ENCODE measurements around the gene PP2D1.
"Not testable (repeated sequence)": the region's sequence is repeated elsewhere in the genome, so short reads cannot be mapped to it uniquely, and the experiment has no call there.

The PP2D1 gene

GRCh38 chr3:20047341-20047779, 35.3 kb upstream of the PP2D1 start:
- Histone ChIP-seq H3K4me3 (ENCODE audit: low read length) (no peak overlapping the region), H3K36me3 (ENCODE audit: insufficient read depth, low read length) (no peaks in the 10 kb centered on the region), H3K27me3 (ENCODE audit: insufficient read depth, low read length) (no peaks in the 10 kb centered on the region), H3K4me1 (ENCODE audit: insufficient read depth, low read length) (peaks cover 8% of the 10 kb centered on the region), H3K9me3 (ENCODE audit: low read length) (no peaks in the 10 kb centered on the region), H2AFZ (ENCODE audit: low read depth, low read length) (no peak overlapping the region)

- Histone ChIP-seq H2AFZ (ENCODE audit: low read depth, low read length) (no peak overlapping the region), H3K27me3 (ENCODE audit: insufficient read depth, low read length) (no peaks in the 10 kb centered on the region), H3K4me3 (ENCODE audit: low read length) (no peak overlapping the region), H3K4me1 (ENCODE audit: insufficient read depth, low read length) (peaks cover 16% of the 10 kb centered on the region), H3K36me3 (ENCODE audit: insufficient read depth, low read length) (no peaks in the 10 kb centered on the region), H3K9me3 (ENCODE audit: low read length) (no peaks in the 10 kb centered on the region)
Measured at GRCh38 chr3:20046556-20046955, 34.5 kb upstream of the PP2D1 start.

GRCh38 chr3:20045141-20045540, 33.1 kb upstream of the PP2D1 start:
- H3K4me3 ChIP-seq (ENCODE audit: low read length); H3K9me3 ChIP-seq (ENCODE audit: low read length); H3K27me3 ChIP-seq (ENCODE audit: insufficient read depth, low read length); H2AFZ ChIP-seq (ENCODE audit: low read depth, low read length); H3K36me3 ChIP-seq (ENCODE audit: insufficient read depth, low read length): not testable (repeated sequence)
- peaks cover 16% of the 10 kb centered on the region for H3K4me1 ChIP-seq (ENCODE audit: insufficient read depth, low read length)

GRCh38 chr3:20043825-20044224, 31.8 kb upstream of the PP2D1 start:
- H3K27me3 ChIP-seq (ENCODE audit: insufficient read depth, low read length) = no peaks in the 10 kb centered on the region
- no peak overlapping the region for H2AFZ ChIP-seq (ENCODE audit: low read depth, low read length)
- H3K4me3 ChIP-seq (ENCODE audit: low read length) = no peak overlapping the region
- H3K36me3 ChIP-seq (ENCODE audit: insufficient read depth, low read length) = no peaks in the 10 kb centered on the region
- peaks cover 18% of the 10 kb centered on the region for H3K4me1 ChIP-seq (ENCODE audit: insufficient read depth, low read length)
- H3K9me3 ChIP-seq (ENCODE audit: low read length) = no peaks in the 10 kb centered on the region

- no peaks in the 10 kb centered on the region for H3K9me3 ChIP-seq (ENCODE audit: low read length)
- H2AFZ ChIP-seq (ENCODE audit: low read depth, low read length) = no peak overlapping the region
- H3K27me3 ChIP-seq (ENCODE audit: insufficient read depth, low read length) = no peaks in the 10 kb centered on the region
- no peaks in the 10 kb centered on the region for H3K36me3 ChIP-seq (ENCODE audit: insufficient read depth, low read length)
- peaks cover 22% of the 10 kb centered on the region for H3K4me1 ChIP-seq (ENCODE audit: insufficient read depth, low read length)
- no peak overlapping the region for H3K4me3 ChIP-seq (ENCODE audit: low read length)
Measured at GRCh38 chr3:20043396-20043795, 31.3 kb upstream of the PP2D1 start.

- peaks cover 16% of the 10 kb centered on the region for H3K4me1 ChIP-seq (ENCODE audit: insufficient read depth, low read length)
- no peaks in the 10 kb centered on the region for H3K9me3 ChIP-seq (ENCODE audit: low read length)
- no peaks in the 10 kb centered on the region for H3K27me3 ChIP-seq (ENCODE audit: insufficient read depth, low read length)
- no peak overlapping the region for H3K4me3 ChIP-seq (ENCODE audit: low read length)
- no peak overlapping the region for H2AFZ ChIP-seq (ENCODE audit: low read depth, low read length)
- H3K36me3 ChIP-seq (ENCODE audit: insufficient read depth, low read length) = no peaks in the 10 kb centered on the region
Measured at GRCh38 chr3:20042331-20042730, 30.3 kb upstream of the PP2D1 start.

- H3K9me3 ChIP-seq (ENCODE audit: low read length) = no peaks in the 10 kb centered on the region
- H3K27me3 ChIP-seq (ENCODE audit: insufficient read depth, low read length) = no peaks in the 10 kb centered on the region
- H3K36me3 ChIP-seq (ENCODE audit: insufficient read depth, low read length) = no peaks in the 10 kb centered on the region
- H3K4me3 ChIP-seq (ENCODE audit: low read length) = peak overlapping the region; percentile 61
- H3K4me1 ChIP-seq (ENCODE audit: insufficient read depth, low read length) = peaks cover 16% of the 10 kb centered on the region
- peak overlapping the region; percentile 94 for H2AFZ ChIP-seq (ENCODE audit: low read depth, low read length)
Measured at GRCh38 chr3:20041197-20041780, 29.2 kb upstream of the PP2D1 start.

GRCh38 chr3:20040548-20041196, 28.6 kb upstream of the PP2D1 start:
- Histone ChIP-seq H3K4me3 (ENCODE audit: low read length) (peak overlapping the region; percentile 61), H2AFZ (ENCODE audit: low read depth, low read length) (peak overlapping the region; percentile 94), H3K9me3 (ENCODE audit: low read length) (no peaks in the 10 kb centered on the region), H3K4me1 (ENCODE audit: insufficient read depth, low read length) (peaks cover 16% of the 10 kb centered on the region), H3K27me3 (ENCODE audit: insufficient read depth, low read length) (no peaks in the 10 kb centered on the region), H3K36me3 (ENCODE audit: insufficient read depth, low read length) (no peaks in the 10 kb centered on the region)

- H2AFZ ChIP-seq (ENCODE audit: low read depth, low read length) = peak within 1 kb of the TSS; percentile 98
- peak within 1 kb of the TSS; percentile 61 for H3K4me3 ChIP-seq (ENCODE audit: low read length)
- no peaks in the 10 kb centered on the region for H3K9me3 ChIP-seq (ENCODE audit: low read length)
- H3K36me3 ChIP-seq (ENCODE audit: insufficient read depth, low read length) = no peaks in the 10 kb centered on the region
- no peaks in the 10 kb centered on the region for H3K27me3 ChIP-seq (ENCODE audit: insufficient read depth, low read length)
- H3K4me1 ChIP-seq (ENCODE audit: insufficient read depth, low read length) = peaks cover 16% of the 10 kb centered on the region
Measured at GRCh38 chr3:20039765-20040547, 27.9 kb upstream of the PP2D1 start, which contains the start of gene KAT2B. KAT2B (plus strand) TSS chr3:20040446; CDS start chr3:20040478, 32 bp downstream.

- Histone ChIP-seq H3K4me1 (ENCODE audit: insufficient read depth, low read length) (peaks cover 16% of the 10 kb centered on the region), H3K9me3 (ENCODE audit: low read length) (no peaks in the 10 kb centered on the region), H3K27me3 (ENCODE audit: insufficient read depth, low read length) (no peaks in the 10 kb centered on the region), H2AFZ (ENCODE audit: low read depth, low read length) (peak overlapping the region; percentile 98), H3K36me3 (ENCODE audit: insufficient read depth, low read length) (no peaks in the 10 kb centered on the region), H3K4me3 (ENCODE audit: low read length) (peak overlapping the region; percentile 61)
Measured at GRCh38 chr3:20039466-20039764, 27.4 kb upstream of the PP2D1 start.

- H3K4me3 ChIP-seq (ENCODE audit: low read length) = peak overlapping the region; percentile 61
- no peaks in the 10 kb centered on the region for H3K36me3 ChIP-seq (ENCODE audit: insufficient read depth, low read length)
- peaks cover 16% of the 10 kb centered on the region for H3K4me1 ChIP-seq (ENCODE audit: insufficient read depth, low read length)
- no peaks in the 10 kb centered on the region for H3K27me3 ChIP-seq (ENCODE audit: insufficient read depth, low read length)
- peak overlapping the region; percentile 98 for H2AFZ ChIP-seq (ENCODE audit: low read depth, low read length)
- H3K9me3 ChIP-seq (ENCODE audit: low read length) = no peaks in the 10 kb centered on the region
Measured at GRCh38 chr3:20038699-20039465, 26.8 kb upstream of the PP2D1 start.

GRCh38 chr3:20037255-20037996, 25.4 kb upstream of the PP2D1 start:
- Histone ChIP-seq H3K4me1 (ENCODE audit: insufficient read depth, low read length) (peaks cover 16% of the 10 kb centered on the region), H3K36me3 (ENCODE audit: insufficient read depth, low read length) (no peaks in the 10 kb centered on the region), H3K4me3 (ENCODE audit: low read length) (no peak overlapping the region), H2AFZ (ENCODE audit: low read depth, low read length) (no peak overlapping the region), H3K9me3 (ENCODE audit: low read length) (no peaks in the 10 kb centered on the region), H3K27me3 (ENCODE audit: insufficient read depth, low read length) (no peaks in the 10 kb centered on the region)

Measured in neuron (in vitro differentiated cells).